ENCODE results near the gene SORBS2.

Gene SORBS2

DNA sequence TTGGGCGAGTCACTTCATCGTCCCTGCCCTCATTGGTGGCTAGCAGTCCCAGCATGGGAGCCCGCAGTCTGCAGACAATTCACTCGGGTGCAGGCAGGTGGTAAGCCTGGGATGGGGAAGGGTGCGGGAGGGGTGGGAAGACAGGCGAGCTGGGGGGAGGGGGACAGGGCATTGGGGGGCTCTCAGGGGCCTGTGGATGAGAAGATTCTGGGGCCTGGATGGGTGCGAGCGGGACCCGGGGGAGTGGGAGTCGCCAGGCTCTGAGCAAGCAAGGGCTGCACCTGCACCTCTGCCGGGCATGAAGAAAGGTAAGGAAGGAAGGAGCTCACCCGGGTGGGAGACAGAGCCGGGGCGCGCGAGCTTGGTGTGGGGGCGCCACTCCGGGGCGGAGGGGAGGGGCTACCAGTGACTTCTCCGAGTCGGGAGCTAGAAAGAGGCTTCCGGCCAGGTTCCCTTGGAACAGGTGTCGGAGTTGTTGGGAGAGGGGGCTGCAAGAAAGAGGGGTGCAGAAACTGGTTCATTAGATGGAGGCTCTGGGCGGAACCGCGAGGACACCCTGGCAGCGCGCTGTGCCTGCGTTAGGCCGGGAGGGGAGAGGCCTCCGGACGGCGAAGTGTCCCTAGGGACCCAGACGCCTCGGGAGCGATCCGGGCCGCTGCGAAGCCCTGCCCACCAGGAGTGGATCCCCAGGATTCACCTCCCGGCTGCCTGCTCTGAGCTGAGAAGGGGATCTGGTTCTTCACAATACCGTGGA is 173.3 kb downstream of the SORBS2 start:
- Mint-ChIP-seq H3K27ac (no peak overlapping the region), H3K36me3 (ENCODE audit: low read depth) (no peaks in the 10 kb centered on the region), H3K4me3 (no peak overlapping the region), H3K4me1 (ENCODE audit: low read depth) (peaks cover 3% of the 10 kb centered on the region), H3K9me3 (no peaks in the 10 kb centered on the region), H3K27me3 (peaks cover 17% of the 10 kb centered on the region)

GRCh38 chr4:185638093-185638492 is 173.9 kb downstream of the SORBS2 start:
- no peaks in the 10 kb centered on the region for H3K9me3 Mint-ChIP-seq
- H3K4me1 Mint-ChIP-seq (ENCODE audit: low read depth), result peaks cover 3% of the 10 kb centered on the region
- peaks cover 17% of the 10 kb centered on the region for H3K27me3 Mint-ChIP-seq
- H3K27ac Mint-ChIP-seq, result no peak overlapping the region
- H3K36me3 Mint-ChIP-seq (ENCODE audit: low read depth), result no peaks in the 10 kb centered on the region
- no peak overlapping the region for H3K4me3 Mint-ChIP-seq

DNA sequence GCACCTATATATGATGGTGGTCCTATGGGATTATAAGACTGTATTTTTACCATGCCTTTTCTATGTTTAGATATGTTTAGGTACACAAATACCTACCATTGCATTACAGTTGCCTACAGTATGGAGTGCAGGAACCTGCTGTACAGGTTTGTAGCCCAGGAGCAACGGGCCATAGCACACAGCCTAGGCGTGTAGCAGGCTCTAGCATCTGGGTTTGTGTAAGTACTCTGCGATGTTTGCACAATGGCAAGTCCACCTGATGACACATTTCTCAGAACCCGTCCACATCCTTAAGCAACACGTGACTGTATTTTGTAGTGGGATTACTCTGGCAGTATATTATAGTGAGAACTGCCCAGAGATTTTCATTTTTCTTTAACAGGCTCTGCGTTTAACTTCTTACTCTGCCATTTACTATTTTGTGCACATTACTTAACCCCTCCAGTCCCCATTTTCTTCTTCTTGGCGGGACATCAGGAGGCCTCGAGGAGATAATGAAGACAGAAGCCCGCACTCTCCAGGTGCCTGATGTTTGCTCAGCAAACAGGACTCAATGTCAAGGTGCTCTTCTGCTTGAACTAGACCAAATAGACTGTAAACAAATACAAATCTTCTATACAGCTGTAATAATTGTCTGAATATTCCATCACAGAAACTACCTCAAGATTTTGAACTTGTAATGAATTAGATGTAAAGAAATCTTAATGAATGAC is 174.7 kb downstream of the SORBS2 start:
- Mint-ChIP-seq H3K4me3 (no peak overlapping the region), H3K36me3 (ENCODE audit: low read depth) (no peaks in the 10 kb centered on the region), H3K9me3 (no peaks in the 10 kb centered on the region), H3K27me3 (peaks cover 17% of the 10 kb centered on the region), H3K27ac (no peak overlapping the region), H3K4me1 (ENCODE audit: low read depth) (peaks cover 3% of the 10 kb centered on the region)

- Mint-ChIP-seq H3K4me1 (ENCODE audit: low read depth) (peaks cover 3% of the 10 kb centered on the region), H3K36me3 (ENCODE audit: low read depth) (no peaks in the 10 kb centered on the region), H3K4me3 (no peak overlapping the region), H3K9me3 (no peaks in the 10 kb centered on the region), H3K27me3 (peaks cover 20% of the 10 kb centered on the region), H3K27ac (no peak overlapping the region)
Observed at GRCh38 chr4:185634066-185634652, 177.8 kb downstream of the SORBS2 start.

GRCh38 chr4:185626798-185627197 is 185.2 kb downstream of the SORBS2 start:
- Mint-ChIP-seq H3K4me3 (no peak overlapping the region), H3K9me3 (no peaks in the 10 kb centered on the region), H3K27me3 (peaks cover 10% of the 10 kb centered on the region), H3K4me1 (ENCODE audit: low read depth) (no peaks in the 10 kb centered on the region), H3K36me3 (ENCODE audit: low read depth) (no peaks in the 10 kb centered on the region), H3K27ac (no peak overlapping the region)

DNA sequence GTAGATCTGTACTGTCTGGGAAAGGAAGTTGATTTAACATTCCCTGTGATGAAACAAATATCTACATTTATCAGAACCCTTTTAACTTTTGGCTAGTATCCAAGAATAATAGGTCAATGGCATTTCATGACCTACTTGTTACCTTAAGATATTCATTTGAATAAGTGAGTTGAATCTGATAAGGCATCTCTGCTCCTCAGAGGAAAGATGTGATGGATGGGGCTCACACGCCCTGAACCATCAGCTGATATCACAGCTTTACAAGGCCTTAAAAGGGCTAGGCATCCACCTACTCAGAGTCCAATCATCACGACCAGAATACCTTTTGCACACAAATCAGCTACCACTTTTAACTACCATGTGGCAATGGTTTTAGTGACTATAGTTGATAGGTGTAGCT is 186.5 kb downstream of the SORBS2 start:
- Mint-ChIP-seq H3K27ac (no peak overlapping the region), H3K4me3 (no peak overlapping the region), H3K4me1 (ENCODE audit: low read depth) (no peaks in the 10 kb centered on the region), H3K36me3 (ENCODE audit: low read depth) (no peaks in the 10 kb centered on the region), H3K9me3 (no peaks in the 10 kb centered on the region), H3K27me3 (peaks cover 7% of the 10 kb centered on the region)

DNA sequence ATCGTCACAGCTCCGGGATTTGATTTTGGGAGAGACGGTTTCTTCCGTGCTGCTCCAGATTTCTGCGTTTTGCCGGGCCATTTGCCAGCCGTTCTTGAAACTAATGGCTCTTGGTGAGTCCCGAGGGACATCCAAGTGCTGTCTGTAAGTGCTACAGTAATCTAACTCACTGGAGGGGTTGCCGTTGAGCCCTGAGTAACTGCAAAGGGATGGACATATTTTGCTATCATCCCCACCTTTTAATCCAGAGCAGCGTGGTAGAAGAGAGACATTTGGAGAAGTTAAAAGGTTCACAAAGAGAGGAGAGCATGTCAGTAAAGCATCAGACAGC is 187.8 kb downstream of the SORBS2 start:
- Mint-ChIP-seq H3K27me3 (peaks cover 7% of the 10 kb centered on the region), H3K27ac (no peak overlapping the region), H3K36me3 (ENCODE audit: low read depth) (no peaks in the 10 kb centered on the region), H3K4me1 (ENCODE audit: low read depth) (no peaks in the 10 kb centered on the region), H3K9me3 (no peaks in the 10 kb centered on the region), H3K4me3 (no peak overlapping the region)

GRCh38 chr4:185623444-185624258 is 188.3 kb downstream of the SORBS2 start:
- Mint-ChIP-seq H3K4me3 (no peak overlapping the region), H3K9me3 (no peaks in the 10 kb centered on the region), H3K27ac (no peak overlapping the region), H3K36me3 (ENCODE audit: low read depth) (no peaks in the 10 kb centered on the region), H3K27me3 (peaks cover 7% of the 10 kb centered on the region), H3K4me1 (ENCODE audit: low read depth) (no peaks in the 10 kb centered on the region)

DNA sequence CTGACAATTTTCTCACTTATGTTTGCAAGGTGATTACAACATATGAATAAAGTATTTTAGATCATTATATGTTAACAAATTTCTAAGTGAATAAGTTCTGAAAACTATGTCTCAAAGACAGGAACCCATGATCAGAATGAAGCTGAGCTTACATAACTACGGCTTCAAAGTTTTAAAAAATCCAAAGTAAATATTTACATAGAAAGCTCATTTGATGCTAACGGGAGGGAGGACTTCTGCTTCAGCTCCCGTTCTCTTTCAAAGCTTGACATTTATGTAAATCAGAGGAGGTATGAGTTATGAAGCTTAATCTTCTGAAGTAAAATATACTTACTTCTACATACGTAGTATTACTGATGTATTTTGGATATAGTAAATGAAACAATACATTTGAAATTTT is 203.8 kb downstream of the SORBS2 start:
- H3K27ac Mint-ChIP-seq, result no peak overlapping the region
- H3K4me3 Mint-ChIP-seq, result no peak overlapping the region
- peaks cover 10% of the 10 kb centered on the region for H3K27me3 Mint-ChIP-seq
- no peaks in the 10 kb centered on the region for H3K36me3 Mint-ChIP-seq (ENCODE audit: low read depth)
- H3K9me3 Mint-ChIP-seq, result no peaks in the 10 kb centered on the region
- peaks cover 5% of the 10 kb centered on the region for H3K4me1 Mint-ChIP-seq (ENCODE audit: low read depth)

DNA sequence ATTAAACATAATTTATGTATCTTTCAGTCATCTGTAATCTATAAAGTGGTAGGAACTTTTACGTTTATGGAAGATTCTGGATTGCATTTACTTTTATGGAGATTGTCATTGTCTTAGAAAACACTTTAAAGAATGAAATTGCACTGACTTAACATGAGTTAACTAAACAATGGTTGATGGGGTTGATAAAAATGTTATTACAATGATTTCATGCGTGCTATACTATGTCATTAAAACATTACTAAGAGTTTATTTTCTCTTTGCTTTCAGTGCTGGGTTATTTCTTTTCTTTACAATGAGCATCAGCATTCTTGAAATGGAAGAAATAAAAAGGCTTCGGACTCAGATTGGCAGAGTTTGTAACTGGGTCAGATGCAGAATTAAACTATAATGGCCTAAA is 209.6 kb downstream of the SORBS2 start:
- Mint-ChIP-seq H3K27ac (no peak overlapping the region), H3K4me3 (no peak overlapping the region), H3K4me1 (ENCODE audit: low read depth) (no peaks in the 10 kb centered on the region), H3K9me3 (no peaks in the 10 kb centered on the region), H3K36me3 (ENCODE audit: low read depth) (no peaks in the 10 kb centered on the region), H3K27me3 (peaks cover 19% of the 10 kb centered on the region)

GRCh38 chr4:185600801-185601434 is 211.1 kb downstream of the SORBS2 start:
- no peaks in the 10 kb centered on the region for H3K9me3 Mint-ChIP-seq
- no peaks in the 10 kb centered on the region for H3K36me3 Mint-ChIP-seq (ENCODE audit: low read depth)

GRCh38 chr4:185599553-185600243 is 212.3 kb downstream of the SORBS2 start:
- H3K4me3 Mint-ChIP-seq, result no peak overlapping the region
- no peaks in the 10 kb centered on the region for H3K36me3 Mint-ChIP-seq (ENCODE audit: low read depth)
- no peaks in the 10 kb centered on the region for H3K9me3 Mint-ChIP-seq
- H3K27ac Mint-ChIP-seq, result no peak overlapping the region
- H3K4me1 Mint-ChIP-seq (ENCODE audit: low read depth), result no peaks in the 10 kb centered on the region
- H3K27me3 Mint-ChIP-seq, result peaks cover 21% of the 10 kb centered on the region

More at GRCh38 chr4:185600801-185601434, 211.1 kb downstream of the SORBS2 start:
- Mint-ChIP-seq H3K27ac (no peak overlapping the region), H3K4me1 (ENCODE audit: low read depth) (no peaks in the 10 kb centered on the region), H3K4me3 (no peak overlapping the region), H3K27me3 (peaks cover 23% of the 10 kb centered on the region)

- H3K27me3 Mint-ChIP-seq, result peaks cover 20% of the 10 kb centered on the region
- no peaks in the 10 kb centered on the region for H3K36me3 Mint-ChIP-seq (ENCODE audit: low read depth)
- no peaks in the 10 kb centered on the region for H3K9me3 Mint-ChIP-seq
- no peak overlapping the region for H3K27ac Mint-ChIP-seq
- H3K4me3 Mint-ChIP-seq, result no peak overlapping the region
- H3K4me1 Mint-ChIP-seq (ENCODE audit: low read depth), result no peaks in the 10 kb centered on the region
Observed at GRCh38 chr4:185598846-185599552, 213.0 kb downstream of the SORBS2 start.
